ENCODE data around the gene KLHL29.

KLHL29 gene

GRCh38 chr2:23475473-23475872 lies 90.5 kb downstream of the KLHL29 start:
- TF ChIP-seq CREB1 (IDR thresholded peaks at IDR 0.05; ENCODE audit: low read depth) (no peak), EGR1 (IDR thresholded peaks at IDR 0.05) (no peak), MAX (IDR thresholded peaks at IDR 0.05) (no peak), EP300 (IDR thresholded peaks at IDR 0.05; ENCODE audit: borderline replicate concordance) (no peak), CEBPB (IDR thresholded peaks at IDR 0.05) (no peak), FOXM1 (IDR thresholded peaks at IDR 0.05; ENCODE audit: borderline replicate concordance, low read depth) (no peak), REST (IDR thresholded peaks at IDR 0.05; ENCODE audit: low read depth) (no peak), TAF1 (IDR thresholded peaks at IDR 0.05; ENCODE audit: low read depth) (no peak), TCF12 (IDR thresholded peaks at IDR 0.05; ENCODE audit: low read depth) (no peak)

- TF ChIP-seq REST (IDR thresholded peaks at IDR 0.05; ENCODE audit: low read depth), result no peak
- no peak for TF ChIP-seq TAF1 (IDR thresholded peaks at IDR 0.05; ENCODE audit: low read depth)
- TF ChIP-seq MAX (IDR thresholded peaks at IDR 0.05), result no peak
- TF ChIP-seq YY1 (IDR thresholded peaks at IDR 0.05; ENCODE audit: low read depth), result no peak
- no peak for TF ChIP-seq NFIC (IDR thresholded peaks at IDR 0.05)
- no peak for TF ChIP-seq TCF12 (IDR thresholded peaks at IDR 0.05; ENCODE audit: low read depth)
- TF ChIP-seq ZBTB7A (IDR thresholded peaks at IDR 0.05; ENCODE audit: low read depth), result no peak
- no peak for TF ChIP-seq FOXM1 (IDR thresholded peaks at IDR 0.05; ENCODE audit: borderline replicate concordance, low read depth)
- no peak for TF ChIP-seq EGR1 (IDR thresholded peaks at IDR 0.05)
Measured at GRCh38 chr2:23476786-23477185, 91.8 kb downstream of the KLHL29 start.

- no peak for TF ChIP-seq TCF12 (IDR thresholded peaks at IDR 0.05; ENCODE audit: low read depth)
- no peak for TF ChIP-seq TEAD4 (IDR thresholded peaks at IDR 0.05)
Measured at GRCh38 chr2:23477392-23477791, 92.4 kb downstream of the KLHL29 start.

GRCh38 chr2:23478087-23478932 lies 93.3 kb downstream of the KLHL29 start:
- TF ChIP-seq TAF1 (IDR thresholded peaks at IDR 0.05; ENCODE audit: low read depth) (no peak), RAD21 (IDR thresholded peaks at IDR 0.05; ENCODE audit: low read depth) (no peak), ZBTB7A (IDR thresholded peaks at IDR 0.05; ENCODE audit: low read depth) (no peak), FOXM1 (IDR thresholded peaks at IDR 0.05; ENCODE audit: borderline replicate concordance, low read depth) (no peak), MAX (IDR thresholded peaks at IDR 0.05) (no peak), CREB1 (IDR thresholded peaks at IDR 0.05; ENCODE audit: low read depth) (no peak), TCF12 (IDR thresholded peaks at IDR 0.05; ENCODE audit: low read depth) (no peak), USF1 (IDR thresholded peaks at IDR 0.05) (no peak), NFIC (IDR thresholded peaks at IDR 0.05) (no peak), EP300 (IDR thresholded peaks at IDR 0.05; ENCODE audit: borderline replicate concordance) (no peak), EGR1 (IDR thresholded peaks at IDR 0.05) (no peak), REST (IDR thresholded peaks at IDR 0.05; ENCODE audit: low read depth) (no peak), CEBPB (IDR thresholded peaks at IDR 0.05) (no peak)

Data from Ishikawa (cell line).